ENCODE data around the gene CLDN1.

The CLDN1 gene

DNA sequence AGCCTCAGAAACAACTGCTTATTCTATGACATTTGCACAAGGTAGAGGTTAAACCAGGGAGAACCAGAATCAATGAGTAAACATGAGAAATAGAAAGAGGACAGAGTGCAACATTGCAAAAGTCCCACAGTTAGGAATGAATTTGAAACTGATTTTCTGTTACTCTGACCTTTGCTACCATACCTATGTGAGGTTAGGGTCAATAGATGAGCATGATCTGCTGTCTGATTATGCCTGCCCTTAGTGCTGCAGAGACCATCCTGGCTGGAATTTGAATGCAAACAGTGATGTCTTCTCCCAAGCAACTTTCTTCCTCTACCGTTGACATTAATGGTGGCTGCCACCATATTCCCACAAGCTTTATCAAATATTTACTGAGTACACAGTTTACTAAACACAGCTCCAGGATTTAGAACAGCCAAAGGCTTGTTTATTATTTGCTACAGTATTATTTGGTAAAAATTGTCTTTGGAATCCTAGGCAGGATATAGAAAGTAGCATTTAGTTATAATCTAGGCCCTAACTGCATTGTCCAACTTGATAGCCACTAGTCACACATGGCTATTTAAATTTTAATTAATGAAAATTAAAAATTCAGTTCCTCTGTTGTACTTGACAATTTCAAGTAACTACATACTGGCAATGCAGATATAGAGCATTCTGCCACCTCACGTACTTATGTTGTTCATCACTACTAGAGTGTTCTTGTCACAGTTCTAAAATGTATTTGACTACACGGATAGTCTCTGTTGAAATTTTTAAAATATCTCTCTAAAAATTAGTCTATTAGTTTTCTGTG, 8.9 kb upstream of the CLDN1 start:
- no peak for DNase-seq (ENCODE audit: low read depth)

DNA sequence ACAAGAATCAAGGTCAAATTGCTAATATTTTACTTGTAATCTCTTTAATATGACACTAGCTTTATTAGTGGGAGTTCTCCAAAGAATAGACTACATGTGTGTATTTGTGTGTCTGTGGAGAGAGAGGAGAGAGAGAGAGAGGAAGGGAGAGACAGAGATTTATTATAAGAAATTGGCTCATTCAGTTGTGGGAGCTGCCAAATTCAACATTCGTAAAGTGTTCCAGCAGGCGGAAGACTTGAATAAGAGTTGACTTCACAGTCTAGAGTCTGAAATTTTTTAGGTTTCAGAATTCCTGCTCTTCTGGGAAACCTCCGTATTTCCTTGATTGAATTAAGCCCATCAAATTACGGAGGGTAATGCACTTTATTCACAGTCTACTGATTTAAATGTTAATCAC, 4.7 kb upstream of the CLDN1 start:
- no peak for DNase-seq (ENCODE audit: low read depth)

GRCh38 chr3:190326361-190326760, 4.1 kb upstream of the CLDN1 start:
- no peak for DNase-seq (ENCODE audit: low read depth)

- no peak for DNase-seq (ENCODE audit: low read depth)
Observed at GRCh38 chr3:190325923-190326322, 3.7 kb upstream of the CLDN1 start.

GRCh38 chr3:190323246-190323626, 990 bp upstream of the CLDN1 start:
- no peak for DNase-seq (ENCODE audit: low read depth)

- no peak for DNase-seq (ENCODE audit: low read depth)
Observed at GRCh38 chr3:190322604-190323245, 479 bp upstream of the CLDN1 start.

GRCh38 chr3:190320594-190321362, 1.5 kb downstream of the CLDN1 start:
- DNase-seq (ENCODE audit: low read depth) = no peak

- DNase-seq (ENCODE audit: low read depth) = no peak
Observed at GRCh38 chr3:190319660-190320059, 2.6 kb downstream of the CLDN1 start.

DNA sequence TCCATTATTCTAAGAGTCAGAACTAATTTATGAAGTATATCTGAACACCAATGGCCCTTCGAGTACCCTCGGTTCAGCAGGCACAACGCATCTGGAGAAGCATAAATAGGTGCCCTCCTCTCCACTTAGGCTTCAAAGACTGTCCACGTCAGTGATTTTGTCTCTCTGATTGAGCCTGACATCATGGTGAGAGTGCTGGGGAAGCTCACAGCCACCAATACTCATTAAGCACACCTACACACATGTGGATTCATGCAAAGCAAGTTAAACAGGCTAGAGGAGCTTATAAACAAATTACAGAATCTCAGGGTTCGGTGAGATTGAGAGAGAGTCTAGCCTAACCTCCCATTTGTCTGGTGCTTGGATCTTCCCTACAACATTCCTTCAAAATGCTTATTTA, 3.6 kb downstream of the CLDN1 start:
- DNase-seq (ENCODE audit: low read depth) = no peak

GRCh38 chr3:190314741-190315140, 7.5 kb downstream of the CLDN1 start:
- DNase-seq (ENCODE audit: low read depth) = no peak

DNA sequence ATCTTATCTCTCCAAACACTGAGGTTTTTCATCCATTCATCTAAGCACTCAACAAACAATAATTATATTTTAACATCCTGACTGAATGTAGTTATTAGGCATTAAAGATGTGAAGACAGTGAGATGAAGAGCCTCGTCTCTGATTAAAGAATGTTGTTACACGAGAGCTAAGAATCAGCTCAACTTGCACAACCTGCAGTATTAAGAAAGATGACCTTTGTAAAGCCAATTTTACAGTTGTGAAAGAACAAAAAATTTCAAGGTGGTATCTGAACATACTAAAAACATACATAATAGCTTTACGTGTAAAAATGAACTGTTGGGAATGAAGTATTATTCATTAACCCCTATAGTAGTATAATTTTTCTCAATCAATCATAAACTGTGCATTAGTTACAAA, 12.8 kb downstream of the CLDN1 start:
- no peak for DNase-seq (ENCODE audit: low read depth)

DNA sequence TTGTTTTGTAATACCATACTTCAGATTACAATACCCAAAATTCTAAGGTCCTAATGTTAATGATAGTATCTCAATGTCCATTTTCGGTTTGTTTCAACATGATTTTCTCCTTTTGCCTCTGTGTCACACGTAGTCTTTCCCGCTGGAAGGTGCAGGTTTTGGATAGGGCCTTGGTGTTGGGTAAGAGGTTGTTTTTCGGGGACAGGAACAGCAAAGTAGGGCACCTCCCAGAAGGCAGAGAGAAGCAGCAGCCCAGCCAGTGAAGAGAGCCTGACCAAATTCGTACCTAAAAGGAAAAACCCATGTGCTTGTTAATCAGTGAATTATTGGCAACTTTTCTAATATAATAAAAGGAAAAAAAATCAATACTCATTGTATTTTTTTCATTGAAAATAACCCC, 14.1 kb downstream of the CLDN1 start:
- no peak for DNase-seq (ENCODE audit: low read depth)

GRCh38 chr3:190307164-190307545, 15.1 kb downstream of the CLDN1 start:
- DNase-seq (ENCODE audit: low read depth) = no peak

DNA sequence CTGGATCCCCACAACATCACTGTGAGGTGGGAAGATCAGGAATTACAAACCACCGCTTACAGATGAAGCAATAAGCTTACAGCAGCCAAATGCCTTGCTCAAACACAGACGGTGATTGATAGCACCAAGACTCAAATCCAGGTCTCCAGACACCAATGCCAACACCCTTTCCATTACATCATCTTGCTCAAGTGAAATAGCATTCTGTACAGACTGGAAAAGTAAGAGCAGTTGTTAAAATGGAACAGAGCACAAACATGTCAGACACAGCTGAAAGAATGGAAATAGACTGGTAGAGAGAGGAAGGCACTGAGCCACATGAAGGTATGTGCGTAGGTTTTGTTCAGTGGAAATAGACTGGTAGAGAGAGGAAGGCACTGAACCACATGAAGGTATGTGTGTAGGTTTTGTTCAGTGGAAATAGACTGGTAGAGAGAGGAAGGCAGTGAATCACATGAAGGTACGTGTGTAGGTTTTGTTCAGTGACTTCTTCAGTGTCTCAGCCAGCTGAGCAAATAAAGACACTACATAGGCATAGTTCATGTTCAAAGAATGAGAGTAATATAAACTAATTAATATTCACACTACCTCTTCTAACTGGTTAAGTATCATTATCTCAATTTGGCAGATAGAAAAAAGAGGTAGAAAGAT, 15.6 kb downstream of the CLDN1 start:
- no peak for DNase-seq (ENCODE audit: low read depth)

DNA sequence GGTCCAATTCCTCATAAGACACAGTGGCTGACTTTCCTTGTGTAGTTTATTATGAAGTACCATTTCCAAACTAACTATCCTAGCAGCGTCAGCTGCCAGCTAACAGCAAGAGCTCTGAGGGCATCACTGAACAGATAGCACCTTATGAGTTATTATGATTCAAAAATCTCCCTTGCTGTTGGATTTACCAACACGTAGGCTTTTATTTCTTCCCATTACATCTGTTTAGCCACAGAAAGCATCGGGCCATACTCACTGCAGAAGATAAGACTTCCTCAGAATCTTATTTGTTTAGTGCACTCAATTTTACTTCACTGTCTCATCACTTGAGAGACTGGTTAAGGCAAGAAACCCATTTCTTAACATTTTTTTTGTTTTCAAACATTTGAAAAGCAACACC, 16.2 kb downstream of the CLDN1 start:
- DNase-seq (ENCODE audit: low read depth) = no peak

- DNase-seq (ENCODE audit: low read depth) = no peak
Observed at GRCh38 chr3:190305406-190305805, 16.8 kb downstream of the CLDN1 start.

DNA sequence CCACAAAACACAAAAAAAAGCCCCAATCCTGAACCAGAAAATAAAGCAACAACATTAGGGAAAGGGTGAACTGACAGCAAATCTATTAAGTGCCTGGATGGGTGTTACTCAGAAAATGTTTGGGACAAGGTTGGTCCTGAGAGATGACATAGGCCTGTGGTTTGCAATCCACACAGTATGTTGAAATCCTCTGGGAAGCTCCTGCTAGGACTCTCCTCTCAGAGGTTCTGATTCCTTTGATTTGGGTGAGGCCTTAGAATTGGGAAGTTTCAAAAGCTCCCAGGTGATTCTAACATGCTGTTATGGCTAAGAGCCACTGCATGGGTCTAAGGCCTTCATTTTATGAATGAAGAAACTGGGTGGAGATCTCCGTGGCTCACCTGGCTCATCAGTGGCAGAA, 18.4 kb downstream of the CLDN1 start:
- DNase-seq (ENCODE audit: low read depth) = no peak

DNA sequence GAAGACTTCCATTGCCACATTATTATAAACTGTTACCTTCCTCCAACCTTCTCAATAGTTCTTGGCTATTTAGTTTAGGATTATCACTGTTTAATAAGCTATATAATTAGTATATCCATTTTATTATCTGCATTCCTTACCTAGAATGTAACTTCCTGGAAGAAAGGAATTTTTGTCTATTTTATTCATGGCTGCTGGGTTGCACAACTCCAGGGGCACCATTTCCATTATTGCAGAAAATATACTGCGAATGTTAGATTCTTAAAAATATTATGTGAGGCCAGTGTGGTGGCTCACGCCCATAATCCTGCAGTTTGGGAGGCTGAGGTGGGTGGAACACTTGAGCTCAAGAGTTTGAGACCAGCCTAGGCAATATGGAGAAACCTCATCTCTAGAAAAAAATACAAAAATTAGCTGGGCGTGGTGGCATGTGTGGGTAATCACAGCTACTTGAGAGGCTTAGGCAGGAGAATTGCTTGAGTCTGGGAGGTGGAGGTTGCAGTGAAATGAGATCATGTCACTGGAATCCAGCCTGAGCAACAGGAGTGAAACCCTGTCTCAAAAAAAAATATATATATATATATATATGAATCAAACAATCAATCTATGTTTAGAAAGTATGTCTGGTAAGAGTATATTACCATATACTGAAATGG, 19.9 kb downstream of the CLDN1 start:
- no peak for DNase-seq (ENCODE audit: low read depth)

DNA sequence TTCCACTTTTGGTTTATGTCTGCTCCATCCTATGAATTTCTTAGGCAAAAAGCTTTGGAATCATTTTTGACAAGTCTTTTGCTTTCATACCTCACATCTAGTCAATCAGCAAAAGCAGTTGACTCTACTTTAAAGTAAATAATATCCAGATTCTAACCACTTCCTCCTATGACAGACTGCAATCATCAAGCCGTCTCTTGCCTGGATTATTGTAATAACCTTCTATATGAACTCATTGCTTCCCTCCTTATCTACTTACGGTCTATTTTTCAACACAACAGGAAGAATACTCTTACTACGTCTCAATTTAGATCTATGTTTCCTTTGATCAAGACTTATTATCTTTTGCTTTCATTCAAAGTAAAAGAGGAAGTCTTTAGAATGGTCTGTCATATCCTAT, 20.7 kb downstream of the CLDN1 start:
- no peak for DNase-seq (ENCODE audit: low read depth)

- no peak for DNase-seq (ENCODE audit: low read depth)
Observed at GRCh38 chr3:190299969-190300368, 22.3 kb downstream of the CLDN1 start.

GRCh38 chr3:190294030-190294429, 28.2 kb downstream of the CLDN1 start:
- no peak for DNase-seq (ENCODE audit: low read depth)

GRCh38 chr3:190293621-190294020, 28.6 kb downstream of the CLDN1 start:
- no peak for DNase-seq (ENCODE audit: low read depth)
